PFSK-1 (cell line): ENCODE measurements around the gene CNOT1.

ENCODE experiments used
- FOXP2 ChIP-seq: optimal IDR thresholded peaks from 2 replicates; pipeline ENCODE3; 2011; ENCODE audit warnings: borderline replicate concordance, control low read depth, inconsistent platforms; ENCODE audit not compliant: insufficient read depth; ENCODE audit errors: extremely low read length, extremely low read depth
- POLR2AphosphoS5 ChIP-seq: IDR thresholded peaks from 2 replicates; pipeline ENCODE4 v1.6.1; 2012; ENCODE audit warnings: low read depth, mild to moderate bottlenecking, control low read depth, low read length, moderate library complexity
- REST ChIP-seq, 2 experiments: IDR thresholded peaks; 2 replicates each; pipeline versions ENCODE4 v1.6.1 to v1.8.0; 2011 to 2012; ENCODE audit warnings: low read depth in 2 of 2, low read length in 2 of 2, control low read depth in 1 of 2, inconsistent platforms in 1 of 2, mild to moderate bottlenecking in 1 of 2, moderate library complexity in 1 of 2; ENCODE audit not compliant: insufficient read depth in 1 of 2
- SIN3A ChIP-seq: IDR thresholded peaks from 2 replicates; pipeline ENCODE4 v1.6.1; 2012; ENCODE audit warnings: mild to moderate bottlenecking, low read length, moderate library complexity, borderline replicate concordance; ENCODE audit not compliant: insufficient read depth
- TAF1 ChIP-seq: IDR thresholded peaks from 2 replicates; pipeline ENCODE4 v1.6.1; 2012; ENCODE audit warnings: low read length, control low read depth, borderline replicate concordance; ENCODE audit not compliant: insufficient read depth

Gene CNOT1

GRCh38 chr16:58644765-58645487 lies 15.3 kb upstream of the CNOT1 start:
- no peak for TF ChIP-seq FOXP2
- no peak for TF ChIP-seq TAF1
- no peak for TF ChIP-seq REST (IDR thresholded peaks at IDR 0.05; ENCODE audit: insufficient read depth in 1 of 2, low read depth in 2 of 2, low read length in 2 of 2)
- no peak for TF ChIP-seq SIN3A
- no peak for TF ChIP-seq POLR2AphosphoS5

GRCh38 chr16:58644108-58644507 lies 14.5 kb upstream of the CNOT1 start:
- TF ChIP-seq FOXP2 (no peak), SIN3A (no peak), POLR2AphosphoS5 (no peak)

GRCh38 chr16:58640949-58641348 lies 11.3 kb upstream of the CNOT1 start:
- no peak for TF ChIP-seq REST (IDR thresholded peaks at IDR 0.05; ENCODE audit: insufficient read depth in 1 of 2, low read depth in 2 of 2, low read length in 2 of 2)
- TF ChIP-seq POLR2AphosphoS5: no peak
- no peak for TF ChIP-seq TAF1
- no peak for TF ChIP-seq FOXP2
- no peak for TF ChIP-seq SIN3A

- TF ChIP-seq REST (IDR thresholded peaks at IDR 0.05; ENCODE audit: insufficient read depth in 1 of 2, low read depth in 2 of 2, low read length in 2 of 2): no peak
Observed at GRCh38 chr16:58639836-58640235, 10.2 kb upstream of the CNOT1 start.

DNA sequence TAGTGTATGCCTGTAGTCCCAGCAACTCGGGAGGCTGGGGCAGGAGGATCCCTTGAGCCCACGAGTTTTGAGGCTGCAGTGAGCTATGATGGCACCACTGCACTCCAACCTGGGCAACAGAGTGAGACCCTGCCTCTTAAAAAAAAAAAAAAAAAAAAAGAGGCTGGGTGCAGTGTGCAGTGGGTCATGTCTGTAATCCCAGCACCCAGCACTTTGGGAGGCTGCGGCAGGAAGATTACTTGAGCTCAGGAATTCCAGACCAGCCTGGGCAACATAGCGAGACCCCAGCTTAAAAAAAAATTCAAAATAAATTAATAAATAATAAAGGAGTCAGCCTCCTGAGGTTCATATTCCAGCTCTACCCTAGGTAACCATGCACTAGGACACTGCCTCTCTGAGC lies 9.6 kb upstream of the CNOT1 start:
- TF ChIP-seq SIN3A (no peak), REST (IDR thresholded peaks at IDR 0.05; ENCODE audit: insufficient read depth in 1 of 2, low read depth in 2 of 2, low read length in 2 of 2) (no peak), TAF1 (no peak), POLR2AphosphoS5 (no peak), FOXP2 (no peak)
